AG09319 (cell line): ENCODE results near the gene MTMR1.

ENCODE experiments used
- DNase-seq: peaks from one replicate; pipeline ENCODE4 v3.0.0-alpha.2; 2010; ENCODE audit warnings: low read depth; ENCODE audit errors: extremely low read depth
- CTCF ChIP-seq: IDR thresholded peaks from 2 replicates; pipeline ENCODE4 v1.5.1; 2011; ENCODE audit warnings: low read depth, mild to moderate bottlenecking, inconsistent platforms, low read length, moderate library complexity

Gene MTMR1

GRCh38 chrX:150692831-150693724 lies at the start of gene MTMR1:
Gene MTMR1, plus strand, starts transcription at chrX:150693396. Its CDS starts 135 bp downstream, at chrX:150693531.
- TF ChIP-seq CTCF: no peak
- DNase-seq: no peak

- TF ChIP-seq CTCF: no peak
- no peak for DNase-seq
These were observed 49.2 kb upstream of the MTMR1 start for GRCh38 chrX:150643958-150644357.

- TF ChIP-seq CTCF: no peak
- no peak for DNase-seq
These were observed 48.8 kb upstream of the MTMR1 start for GRCh38 chrX:150644422-150644821.

- TF ChIP-seq CTCF: no peak
- no peak for DNase-seq
These were observed 45.9 kb upstream of the MTMR1 start for GRCh38 chrX:150647331-150647730.

GRCh38 chrX:150648296-150648940 lies 44.8 kb upstream of the MTMR1 start:
- TF ChIP-seq CTCF: no peak
- no peak for DNase-seq

GRCh38 chrX:150649096-150649870 lies 43.9 kb upstream of the MTMR1 start:
- no peak for DNase-seq
- no peak for TF ChIP-seq CTCF

GRCh38 chrX:150651906-150652305 lies 41.3 kb upstream of the MTMR1 start:
- DNase-seq: no peak
- TF ChIP-seq CTCF: no peak
